ENCODE data around the gene TRAPPC3.

Gene TRAPPC3

DNA sequence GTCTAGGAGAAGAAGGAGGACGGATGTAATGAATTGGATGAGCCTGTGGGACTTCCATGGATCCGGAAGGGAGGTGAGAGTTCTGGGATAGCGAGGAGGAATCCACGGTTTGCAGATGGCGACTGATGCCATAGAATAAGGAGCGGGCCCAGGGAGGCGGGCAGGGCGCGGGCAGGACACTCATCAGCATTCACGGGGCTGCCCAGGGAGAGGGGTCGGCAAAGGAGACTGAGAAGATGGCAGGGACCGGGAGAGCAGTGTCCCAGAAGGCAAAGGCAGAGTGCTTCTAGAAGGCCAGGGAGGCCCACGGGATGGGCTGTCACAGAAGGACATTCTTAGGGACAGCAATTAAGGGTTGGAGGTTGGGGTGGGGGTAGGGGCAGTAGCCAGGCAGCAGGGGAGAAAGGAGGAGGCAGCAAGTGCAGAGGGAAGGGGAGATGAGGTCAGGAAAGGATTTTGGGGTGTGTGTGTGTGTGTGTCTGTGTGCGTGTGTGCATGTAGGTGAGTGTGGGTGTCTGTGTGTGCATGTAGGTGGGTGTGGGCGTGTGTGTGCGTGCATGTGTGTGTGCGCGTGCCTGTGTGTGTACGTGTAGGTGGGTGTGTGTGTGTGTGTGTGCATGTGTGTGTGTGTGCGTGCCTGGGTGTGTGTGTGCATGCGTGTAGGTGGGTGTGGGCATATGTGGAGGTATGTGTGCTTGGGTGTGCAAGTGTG is 23.1 kb downstream of the TRAPPC3 start:
- no peak for DNase-seq (ENCODE audit: low read depth)

DNA sequence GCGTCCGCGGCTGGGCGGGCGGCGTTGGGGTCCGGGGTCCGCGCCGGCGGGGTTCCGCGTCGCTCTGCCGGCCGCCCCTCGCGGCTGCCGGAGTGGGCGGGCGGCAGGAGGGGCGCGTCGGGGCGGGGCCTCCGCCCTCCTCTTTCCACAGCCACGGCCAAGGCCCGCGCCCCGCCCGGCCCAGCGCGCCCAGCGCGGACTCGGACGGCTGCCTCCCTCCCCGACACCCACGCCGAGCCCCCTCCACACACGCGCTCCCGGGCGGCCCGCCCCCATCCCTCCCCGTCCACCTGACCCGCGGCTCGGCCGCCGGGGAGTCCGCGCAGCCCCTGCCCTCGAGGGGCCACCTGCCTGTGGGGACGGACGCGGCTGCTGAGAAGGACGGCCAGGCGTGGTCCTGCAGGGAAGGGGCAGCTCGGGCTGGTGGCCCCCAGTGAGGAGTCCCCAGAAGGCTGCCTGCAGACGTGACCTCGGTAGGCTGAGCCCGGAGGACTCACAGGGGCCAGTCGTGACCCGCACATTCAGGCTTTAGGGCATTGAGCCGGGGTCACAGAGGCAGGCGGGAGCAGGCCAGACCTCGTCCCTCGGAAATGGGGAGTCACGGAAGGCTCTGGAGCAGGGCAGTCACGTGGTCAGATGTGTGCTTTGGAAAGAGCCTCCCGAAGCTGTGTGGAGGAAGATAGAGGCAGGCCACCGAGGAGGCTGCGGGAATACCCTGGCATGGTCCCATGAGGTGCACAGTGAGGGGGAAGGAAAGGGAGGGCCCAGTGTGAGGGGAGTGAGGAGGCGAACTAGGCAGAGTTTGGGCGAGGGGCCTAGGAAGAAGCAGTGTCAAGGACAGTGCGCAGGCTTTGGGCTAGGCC is 23.9 kb downstream of the TRAPPC3 start, which contains the start of gene COL8A2:
TSS of gene COL8A2 (minus strand) at position 94 of the 863 bp plus-strand sequence. CDS start 24,980 bp downstream, outside the sequence.
- no peak for DNase-seq (ENCODE audit: low read depth)

DNA sequence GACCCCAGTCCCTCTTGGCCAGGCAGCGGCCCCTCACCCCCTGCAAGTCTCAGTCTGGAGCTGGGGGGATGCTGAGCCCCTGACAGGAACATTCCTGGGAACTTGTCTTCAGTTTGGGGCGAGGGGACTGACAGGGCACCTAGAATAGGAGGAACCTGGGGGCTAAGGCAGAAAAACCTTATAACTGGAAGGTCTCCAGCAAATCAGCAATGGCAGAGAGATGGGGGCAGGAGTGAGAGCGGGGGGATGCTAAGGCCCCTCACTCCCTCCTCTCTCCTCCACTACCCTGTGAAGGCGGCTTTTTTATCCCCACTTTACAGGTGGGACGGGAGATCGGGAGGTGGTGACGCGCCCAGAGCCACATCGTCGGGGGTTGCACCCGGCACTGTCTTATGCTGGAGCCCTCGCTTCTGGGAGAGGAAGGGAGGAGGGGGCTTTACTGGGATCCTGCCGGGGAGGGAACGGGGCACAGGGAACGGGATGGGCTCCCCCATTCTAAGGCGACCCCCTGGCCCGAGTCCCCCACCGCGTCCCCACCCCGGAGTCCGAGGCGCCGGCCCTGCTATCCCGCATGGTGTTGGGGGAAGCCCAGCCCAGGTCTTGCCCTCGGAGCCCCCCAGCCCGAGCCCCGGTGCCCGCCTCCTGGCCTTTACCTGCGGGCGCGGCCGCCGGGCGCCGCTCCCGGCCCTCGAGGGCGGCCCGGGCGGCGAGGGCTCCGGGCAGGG is 24.7 kb downstream of the TRAPPC3 start:
- DNase-seq (ENCODE audit: low read depth): no peak

DNA sequence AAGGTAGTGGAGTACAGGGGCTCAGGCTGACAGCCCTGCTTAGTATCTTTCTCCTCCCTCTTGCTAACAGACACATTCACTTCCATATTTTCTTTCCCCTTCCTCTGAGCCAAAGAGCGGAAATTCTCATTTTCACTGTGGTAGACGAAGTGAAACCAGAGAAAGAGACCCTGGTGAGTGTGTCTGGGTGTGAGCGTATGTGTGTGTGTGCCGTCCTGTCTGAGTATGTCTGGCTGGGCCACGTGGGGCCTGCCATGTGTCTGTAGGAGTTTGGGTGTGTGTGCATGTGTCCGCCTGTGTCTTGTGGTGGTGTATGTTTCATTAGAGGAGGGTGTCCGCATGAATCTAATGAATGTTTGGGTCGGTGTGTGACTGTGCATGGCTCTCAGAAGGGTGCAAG is 25.9 kb downstream of the TRAPPC3 start:
- DNase-seq (ENCODE audit: low read depth): no peak

DNA sequence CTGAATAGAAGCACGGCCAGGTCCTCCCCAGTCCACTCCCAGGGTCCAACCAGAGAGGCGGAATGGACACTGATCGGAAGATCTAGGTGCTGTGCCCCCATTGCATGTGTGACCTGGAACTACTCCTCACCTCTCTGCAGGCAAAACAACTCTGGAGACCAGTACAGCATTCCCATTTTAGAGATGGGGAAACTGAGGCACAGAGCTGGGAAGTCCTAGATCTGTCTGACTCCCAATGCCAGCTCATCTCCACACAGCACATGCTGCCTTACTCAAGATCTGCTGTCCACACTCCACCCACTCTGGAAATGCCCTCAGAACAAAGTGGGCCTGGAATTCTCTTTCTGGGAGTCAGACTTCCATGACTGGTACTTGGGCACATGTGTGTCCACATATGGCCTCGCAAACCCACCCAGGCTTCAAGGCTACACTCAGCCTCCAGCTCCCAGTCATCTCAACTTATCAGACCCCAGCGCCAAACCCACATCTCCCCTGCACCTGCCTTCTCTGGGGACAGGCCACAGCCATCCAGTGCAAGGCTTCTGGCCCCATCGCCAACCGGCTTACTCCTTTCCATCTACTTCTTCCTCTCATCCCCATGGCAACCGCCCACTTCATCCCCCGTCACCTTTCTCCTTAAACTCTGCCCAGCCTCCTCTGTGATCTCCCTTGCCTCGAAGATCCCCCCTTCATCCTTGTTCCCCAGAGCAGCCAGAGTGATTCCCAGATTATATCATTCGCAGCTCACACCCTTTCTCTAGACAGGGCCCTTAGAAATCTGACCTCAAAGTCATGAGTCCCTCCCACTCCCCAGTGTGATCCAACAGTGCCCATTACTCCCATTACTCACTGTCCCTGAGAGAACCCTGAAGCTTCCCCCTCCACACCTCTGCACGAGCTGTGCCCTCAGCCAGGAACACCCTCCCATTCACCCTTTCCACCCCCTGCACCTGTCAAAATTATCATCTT is 26.9 kb downstream of the TRAPPC3 start:
- no peak for DNase-seq (ENCODE audit: low read depth)

DNA sequence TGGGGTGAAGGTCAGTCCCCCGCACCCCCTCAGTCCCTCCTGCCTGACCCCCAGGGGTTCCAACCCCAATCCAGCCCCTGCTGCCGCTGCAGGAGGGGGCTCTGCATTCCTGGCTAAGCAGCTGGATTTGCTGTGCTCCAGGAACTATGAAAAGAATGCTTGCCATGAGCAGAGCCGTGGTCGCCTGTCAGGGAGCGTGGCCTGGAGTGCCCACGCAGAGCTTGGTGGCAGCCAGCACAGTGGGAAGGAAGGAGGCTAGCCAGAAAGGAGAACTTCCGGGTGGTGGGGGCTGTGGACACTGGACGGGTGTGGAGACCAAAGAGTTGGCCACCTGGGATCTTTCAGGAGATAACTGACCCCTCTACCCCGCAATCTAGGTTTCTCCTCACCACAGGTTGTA is 29.8 kb downstream of the TRAPPC3 start:
- DNase-seq (ENCODE audit: low read depth): no peak

DNA sequence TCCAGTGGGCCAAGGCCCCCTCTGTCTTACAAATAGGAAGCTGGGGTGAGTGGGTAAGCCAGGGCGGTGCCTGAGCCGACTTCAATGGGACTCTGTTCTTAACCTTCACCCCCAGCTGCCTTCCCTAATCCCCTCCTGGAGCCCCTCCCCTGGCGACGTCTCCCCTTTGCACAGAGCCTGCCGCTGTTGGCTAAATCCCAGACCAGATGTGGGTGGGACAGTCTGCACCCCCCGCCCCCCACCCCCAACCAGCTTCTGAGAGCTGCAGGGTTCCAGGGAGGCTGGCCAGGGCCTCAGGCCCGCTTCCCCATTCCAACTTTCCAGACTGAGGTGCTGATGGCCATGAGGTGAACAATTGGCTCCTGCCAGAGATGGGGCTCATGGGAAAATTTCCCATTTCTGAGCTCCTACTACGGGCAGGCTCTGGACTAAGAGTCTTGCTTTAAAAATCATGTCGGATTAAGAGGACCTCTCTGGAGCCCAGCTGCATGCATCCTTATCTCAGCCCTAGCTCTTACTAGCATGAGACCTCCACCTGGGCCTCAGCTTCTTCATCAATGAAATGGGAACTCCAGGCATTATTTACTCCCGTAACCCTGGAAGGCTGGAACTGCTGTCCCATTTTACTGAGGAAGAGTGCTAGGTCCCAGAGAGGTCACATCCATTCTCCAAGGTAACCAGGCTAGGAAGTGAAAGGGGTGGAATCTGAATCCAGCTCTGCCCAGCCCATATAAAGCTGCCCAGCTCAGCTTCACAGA is 30.7 kb downstream of the TRAPPC3 start:
- no peak for DNase-seq (ENCODE audit: low read depth)

DNA sequence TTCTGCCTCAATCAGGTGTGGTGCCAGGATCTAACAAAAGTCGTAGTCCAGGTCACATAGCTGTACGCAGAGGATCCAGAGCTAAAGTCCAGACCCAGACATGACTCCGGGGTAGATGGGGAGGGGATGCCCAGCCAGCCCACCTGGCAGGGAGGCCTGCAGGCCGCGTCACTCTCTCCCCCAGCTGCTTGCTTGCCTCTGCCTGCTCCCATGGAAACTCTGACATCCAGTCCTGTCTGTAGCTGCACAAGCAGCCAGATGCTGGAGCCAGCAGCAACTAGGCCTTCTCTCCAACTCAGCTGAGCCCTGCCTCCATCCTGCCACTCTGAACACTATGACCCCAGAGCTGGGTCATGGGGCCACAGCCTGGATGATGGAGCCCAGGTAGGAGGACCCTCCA is 32.4 kb downstream of the TRAPPC3 start:
- DNase-seq (ENCODE audit: low read depth): no peak

DNA sequence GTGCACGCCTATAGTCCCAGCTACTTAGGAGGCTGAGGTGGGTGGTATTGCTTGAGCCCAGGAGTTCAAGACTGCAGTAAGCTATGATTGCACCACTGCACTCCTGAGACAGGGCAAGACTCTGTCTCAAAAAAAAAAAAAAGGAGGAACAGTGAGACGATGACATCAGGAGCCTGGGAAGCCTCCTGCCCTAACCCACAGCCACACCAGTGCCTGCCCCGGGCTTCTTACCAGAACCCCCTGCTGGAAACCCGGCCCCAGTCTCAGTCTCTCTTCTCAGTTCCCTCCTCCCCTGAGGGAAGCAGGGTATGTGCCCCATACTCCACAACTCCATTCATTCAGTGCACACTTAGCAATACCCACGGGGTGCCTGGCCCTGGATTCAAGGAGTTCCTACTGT is 33.4 kb downstream of the TRAPPC3 start:
- DNase-seq (ENCODE audit: low read depth): no peak

DNA sequence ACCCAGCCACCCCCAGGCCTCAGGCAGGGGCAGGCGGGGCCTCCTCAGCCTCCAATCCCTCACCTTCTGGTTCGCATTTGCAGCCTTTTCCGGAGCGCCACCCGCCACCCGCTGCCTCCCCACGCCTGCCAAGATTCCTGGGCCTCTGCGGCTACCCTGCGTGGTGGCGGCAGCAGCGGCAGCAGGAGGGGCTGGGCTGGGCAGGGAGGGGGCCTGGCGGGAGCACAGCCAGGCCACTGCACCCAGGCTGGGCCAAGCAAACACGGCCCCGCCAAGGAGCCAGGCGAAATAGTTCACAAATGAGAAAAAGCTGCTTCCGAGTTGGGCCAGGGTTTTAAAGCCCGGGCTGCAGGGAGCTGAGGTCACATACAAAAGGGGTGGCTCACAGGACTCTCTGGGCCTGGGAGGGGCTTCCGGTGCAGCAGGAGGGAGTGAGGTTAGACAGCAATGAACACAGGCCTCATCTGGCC is 34.1 kb downstream of the TRAPPC3 start:
- no peak for DNase-seq (ENCODE audit: low read depth)

DNA sequence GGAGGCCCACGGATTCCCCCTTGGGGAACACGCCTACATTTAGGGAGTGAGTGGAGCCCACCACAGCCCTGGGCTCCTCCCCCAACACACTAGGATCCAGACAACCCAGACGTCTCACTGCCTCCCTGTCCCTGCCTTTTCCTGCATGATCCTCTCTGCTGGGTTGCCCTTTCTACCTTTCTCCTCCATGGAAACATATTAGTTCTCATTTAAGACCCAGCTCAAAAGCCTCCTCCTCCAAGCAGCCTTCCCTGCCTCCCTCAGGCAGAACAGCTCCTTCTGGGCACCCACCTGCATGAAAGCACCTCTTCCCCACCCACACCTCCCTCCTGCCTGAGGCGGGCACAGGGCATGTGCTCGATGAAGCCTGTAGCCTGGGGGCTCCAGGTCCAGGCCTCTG is 34.9 kb downstream of the TRAPPC3 start:
- DNase-seq (ENCODE audit: low read depth): no peak

DNA sequence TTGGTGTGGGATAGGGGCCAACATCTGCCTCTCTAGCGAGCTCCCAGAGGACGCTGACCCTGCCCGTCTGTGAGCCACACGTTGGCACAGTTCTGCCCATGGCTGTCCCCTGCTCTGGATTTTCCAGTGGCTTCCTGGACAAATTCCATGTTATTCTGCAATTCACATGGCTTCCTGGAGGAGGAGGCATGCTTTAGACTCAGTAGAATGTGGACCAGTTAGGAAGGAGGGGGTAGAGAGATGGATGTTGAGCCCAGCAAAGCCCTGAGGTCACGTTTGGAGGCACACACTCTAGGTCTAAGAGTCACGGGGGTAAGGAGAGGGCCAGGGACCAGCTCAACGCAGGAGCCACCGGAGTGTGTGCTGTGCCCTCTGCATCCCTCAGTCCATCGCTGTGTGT is 36.5 kb downstream of the TRAPPC3 start:
- DNase-seq (ENCODE audit: low read depth): no peak

DNA sequence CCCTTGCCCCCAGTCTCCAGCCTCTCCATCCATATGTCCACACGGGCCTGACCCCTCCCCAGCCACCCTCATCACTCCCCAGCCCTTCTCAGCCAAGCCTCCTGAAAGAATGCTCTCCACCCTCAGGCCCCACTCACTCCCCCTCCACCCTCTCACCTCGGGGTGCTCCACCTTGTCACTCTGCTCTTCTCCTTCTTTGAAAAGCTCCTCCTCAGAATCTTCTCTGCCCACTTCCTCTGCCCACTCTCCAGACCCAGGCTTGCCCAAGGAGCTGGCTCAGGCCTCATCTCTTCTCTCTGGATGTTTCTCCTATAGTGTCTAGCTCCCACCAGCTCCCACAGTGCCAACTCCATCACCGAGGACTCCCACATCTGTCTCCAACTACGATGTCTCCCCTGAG is 38.1 kb downstream of the TRAPPC3 start:
- no peak for DNase-seq (ENCODE audit: low read depth)

DNA sequence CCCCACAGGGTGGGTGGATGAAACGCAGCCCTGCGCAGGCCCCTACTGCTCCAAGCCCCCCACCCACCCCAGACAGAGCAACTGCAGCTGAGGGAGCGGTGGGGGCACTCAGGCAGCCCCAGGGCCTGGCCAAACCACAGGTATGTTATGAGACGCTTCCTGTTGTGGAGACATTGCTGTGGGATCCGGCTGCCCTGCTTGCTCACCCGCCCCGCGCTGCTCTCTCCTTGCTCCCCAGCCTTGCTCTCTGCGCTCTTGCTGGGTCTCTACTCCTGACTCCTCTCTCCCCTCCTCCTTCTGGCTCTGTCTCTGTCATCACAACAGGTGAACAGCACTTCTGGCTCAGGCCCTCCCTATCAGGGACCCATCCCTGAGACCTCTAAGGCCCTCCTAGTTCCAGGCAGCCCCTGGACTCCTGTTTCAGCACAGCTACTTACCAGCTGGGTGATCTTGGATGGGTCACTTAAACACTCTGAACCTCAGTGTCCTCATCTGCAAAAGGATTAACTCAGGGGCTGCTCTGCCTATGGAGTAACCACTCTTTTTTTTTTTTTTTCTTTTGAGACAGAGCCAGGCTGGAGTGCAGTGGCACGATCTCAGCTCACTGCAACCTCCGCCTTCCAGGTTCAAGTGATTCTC is 40.1 kb downstream of the TRAPPC3 start:
- DNase-seq (ENCODE audit: low read depth): no peak

DNA sequence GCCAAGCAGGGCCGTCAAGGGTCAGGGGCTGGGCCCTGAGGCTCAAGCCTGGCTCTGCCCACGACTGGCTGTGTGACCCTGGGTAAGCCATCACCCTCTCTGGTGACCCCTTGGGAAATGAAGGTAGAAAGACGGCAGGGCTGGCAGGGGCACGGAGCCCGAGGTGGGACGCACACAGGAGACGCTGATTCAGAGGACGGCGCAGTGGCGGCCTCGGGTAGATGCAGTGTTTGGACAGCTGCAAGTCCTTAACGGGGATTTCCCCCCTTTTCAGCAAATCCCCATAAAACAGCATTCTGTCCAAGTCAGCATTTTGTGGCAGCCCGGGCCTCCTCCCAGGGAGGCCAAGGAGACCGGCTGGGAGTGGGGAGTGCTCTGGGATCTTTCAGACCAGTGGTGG is 41.0 kb downstream of the TRAPPC3 start:
- no peak for DNase-seq (ENCODE audit: low read depth)

DNA sequence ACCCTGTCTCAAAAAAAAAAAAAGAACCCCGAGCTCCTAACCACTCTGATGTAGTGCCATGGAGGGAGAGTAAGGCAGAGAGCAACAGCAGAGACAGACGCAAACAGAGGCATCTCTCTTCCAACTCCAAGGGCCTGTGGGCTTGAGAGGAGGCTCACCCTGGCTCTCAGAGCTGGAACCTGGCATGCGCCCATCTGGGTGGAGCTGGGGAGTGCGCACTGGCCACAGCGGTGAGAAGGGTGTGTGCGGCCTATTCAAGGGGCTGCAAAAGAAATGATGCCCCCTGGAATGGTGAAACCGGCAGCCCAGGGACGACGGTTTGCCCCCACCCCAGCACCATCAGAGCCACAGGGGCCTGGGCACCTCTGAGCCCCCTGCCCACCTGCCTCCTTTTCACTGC is 41.9 kb downstream of the TRAPPC3 start:
- no peak for DNase-seq (ENCODE audit: low read depth)

DNA sequence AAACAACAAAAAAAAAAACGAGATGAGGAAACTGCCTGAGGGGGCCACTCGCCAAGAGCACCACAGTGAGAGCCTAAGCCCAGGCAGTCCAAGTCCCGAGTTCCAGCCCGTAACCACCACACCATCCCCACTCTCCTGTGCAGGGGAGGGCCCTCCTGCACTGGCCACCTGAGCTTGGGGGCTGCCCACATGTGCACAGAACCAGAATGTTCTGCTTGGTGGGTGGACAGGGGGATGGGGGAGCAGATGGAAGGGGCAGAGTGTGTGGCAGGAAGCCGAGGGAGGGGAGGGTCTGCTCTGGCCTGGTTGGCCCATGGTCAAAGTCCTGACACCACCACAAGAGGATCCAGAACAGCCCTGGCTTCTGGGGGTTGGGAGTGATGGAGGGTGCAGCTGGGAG is 43.0 kb downstream of the TRAPPC3 start:
- no peak for DNase-seq (ENCODE audit: low read depth)

DNA sequence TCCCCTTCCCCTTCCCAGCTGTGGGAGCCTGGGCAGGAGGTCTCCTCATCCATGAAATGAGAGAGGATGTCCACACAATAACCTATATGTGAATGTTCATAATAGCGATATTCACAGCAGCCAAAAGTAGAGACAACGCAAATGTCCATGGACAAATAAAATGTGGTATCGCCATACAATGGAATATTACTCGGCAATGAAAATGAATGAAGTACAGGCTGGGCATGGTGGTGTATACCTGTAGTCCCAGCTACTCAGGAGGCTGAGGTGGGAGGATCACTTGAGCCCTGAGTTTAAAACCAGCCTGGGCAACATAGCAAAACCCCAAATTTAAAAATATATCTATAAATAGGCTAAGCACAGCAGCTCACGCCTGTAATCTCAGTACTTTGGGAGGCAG is 47.7 kb downstream of the TRAPPC3 start:
- DNase-seq (ENCODE audit: low read depth): no peak

DNA sequence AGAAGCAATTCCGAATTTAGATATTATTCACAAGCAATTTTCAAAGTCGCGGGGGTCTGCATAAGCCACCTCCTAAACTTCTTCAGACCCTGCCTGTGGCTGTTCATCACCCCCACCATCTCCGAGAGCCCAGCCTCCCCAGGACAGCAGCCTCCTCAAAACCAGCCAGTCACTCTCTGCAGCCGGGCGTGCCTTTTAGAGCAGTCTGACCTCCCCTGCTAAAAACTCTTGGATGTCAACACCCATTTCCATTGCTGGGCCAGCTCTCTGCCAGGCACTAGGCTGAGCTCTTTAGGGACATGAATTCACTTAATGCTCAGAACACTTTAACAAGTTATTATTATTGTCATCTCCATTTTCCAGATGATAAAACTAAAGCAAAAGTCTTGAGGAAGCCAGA is 48.9 kb downstream of the TRAPPC3 start:
- no peak for DNase-seq (ENCODE audit: low read depth)

DNA sequence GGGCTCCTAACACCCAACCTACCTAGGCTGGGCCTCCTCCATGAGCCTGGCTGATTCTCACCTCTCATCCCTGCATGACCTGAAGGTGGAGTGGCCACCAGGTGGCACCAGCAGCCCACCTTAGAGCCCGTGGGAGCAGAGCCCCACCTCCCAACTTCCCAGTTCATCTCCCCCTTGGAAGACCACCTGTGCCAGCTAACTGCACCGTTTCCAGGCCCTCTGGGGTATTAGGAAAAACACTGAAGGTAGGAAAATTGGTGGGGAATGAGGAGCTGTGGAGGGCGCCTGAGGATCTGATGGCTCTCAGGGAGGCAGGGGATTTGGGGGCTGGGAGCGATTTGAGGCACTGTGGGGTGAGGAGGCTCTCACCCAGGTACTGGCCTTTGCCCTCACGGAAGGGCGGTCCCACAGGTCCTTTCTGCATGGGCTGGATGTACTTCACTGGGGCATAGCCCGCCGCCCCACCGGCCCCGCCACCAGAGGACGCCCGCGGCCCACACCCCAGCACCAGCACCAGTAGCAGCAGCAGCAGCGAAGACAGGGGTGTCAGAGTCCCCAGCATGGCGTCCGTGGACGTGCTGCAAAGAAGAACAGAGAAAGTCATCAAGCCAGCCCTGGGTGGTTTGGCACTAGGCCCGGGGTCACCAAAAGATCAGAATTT is 49.5 kb downstream of the TRAPPC3 start:
- peak; percentile 67 for DNase-seq (ENCODE audit: low read depth)

Measured in T follicular helper cell (primary cell).